Mucosa of descending colon (tissue), 3 donors: Measurements from ENCODE around the gene SDK1. TPM values are rescaled to one million over a fixed set of nuclear protein-coding genes. Genes with fewer than 3 reads are reported as not detected.
A peak's percentile ranks its signal among the peaks of the same experiment; 100 is the strongest.

ENCODE experiments used
- ATAC-seq: fragments of 200-7000 bp; cut with Tn5 transposase; one replicate; pipeline ENCODE4 v1.9.1; 2020; ENCODE audit warnings: mild to moderate bottlenecking, moderate library complexity
- DNase-seq, 3 donors: peaks; one replicate each; pipeline ENCODE4 v3.0.0-alpha.2; 2020
- H3K36me3 ChIP-seq: fragments of 200-600 bp; one replicate; pipeline ENCODE4 v1.8.0; 2021; ENCODE audit warnings: low read depth, mild to moderate bottlenecking
- H3K4me1 ChIP-seq: fragments of 200-600 bp; one replicate; pipeline ENCODE4 v1.8.0; 2021; ENCODE audit warnings: low read depth, mild to moderate bottlenecking
- H3K4me3 ChIP-seq: fragments of 200-600 bp; one replicate; pipeline ENCODE4 v1.8.0; 2021; ENCODE audit warnings: mild to moderate bottlenecking
- H3K9me3 ChIP-seq: fragments of 200-600 bp; one replicate; pipeline ENCODE4 v1.8.0; 2021; ENCODE audit warnings: mild to moderate bottlenecking
- intact Hi-C, 2 donors: fragments of 100-400 bp; cut with DNase I in 1 of 2; cut with micrococcal nuclease in 1 of 2; formaldehyde crosslinking; loops; one replicate each; pipeline versions ENCODE4 v1.11.0 to v1.11.1; 2022; cut with DNase I, micrococcal nuclease
- total RNA-seq, 3 donors: library from RNA; stranded (reverse); fragmentation: NEBNext Ultra II Directional in 2 of 3; extraction: Animal tissue kit (Norgen Biotek cat#: 25700) in 2 of 3; gene quantifications; one replicate each; pipeline versions ENCODE4 v1.2.1 to v1.2.4, GENCODE V29; 2021 to 2023
- TF ChIP-seq, protein P1 (sequence below): fragments of 200-600 bp; IDR thresholded peaks from one replicate; pipeline ENCODE4 v1.8.0; 2022; ENCODE audit warnings: antibody characterized with exemption, mild to moderate bottlenecking
- donor health status: DM: no; HTN: no; CAD: no; lungs with moderate emphysema.
- donor health status: DM: no; HTN: no; CAD: no.
- donor health status: DM: no; HTN: yes; CAD: no.

The SDK1 gene
- total RNA-seq, 3 donors from 2014 or later = 2.7 to 20.2 (median 4.2) TPM

DNA sequence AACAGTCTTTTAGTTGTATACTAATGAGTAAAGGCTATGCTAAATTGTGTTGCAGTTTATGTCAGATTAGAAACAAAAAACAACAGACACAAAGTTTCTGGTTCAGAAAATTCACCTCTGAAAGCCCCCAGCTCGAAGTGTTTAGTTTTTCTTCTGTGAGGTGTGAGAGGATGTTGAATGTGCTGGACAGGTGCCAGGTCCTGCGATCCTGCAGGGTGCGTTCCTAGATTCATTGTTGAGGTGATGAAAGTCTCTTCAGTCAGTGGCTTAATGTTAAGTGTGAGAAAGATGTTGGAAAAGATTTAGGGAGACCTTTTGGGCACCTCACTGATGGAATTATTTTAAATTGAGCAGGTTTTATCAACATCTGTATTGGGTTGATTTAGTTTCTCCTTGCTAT lies 287.3 kb downstream of the SDK1 start:
- no peak for DNase-seq
- Histone ChIP-seq H3K4me1 (no peaks in the 10 kb centered on the region), H3K4me3 (no peak overlapping the region), H3K36me3 (no peaks in the 10 kb centered on the region), H3K9me3 (no peaks in the 10 kb centered on the region)
- intact Hi-C loops = no loop called here
- no peak for ATAC-seq
- TF ChIP-seq, protein P1, sequence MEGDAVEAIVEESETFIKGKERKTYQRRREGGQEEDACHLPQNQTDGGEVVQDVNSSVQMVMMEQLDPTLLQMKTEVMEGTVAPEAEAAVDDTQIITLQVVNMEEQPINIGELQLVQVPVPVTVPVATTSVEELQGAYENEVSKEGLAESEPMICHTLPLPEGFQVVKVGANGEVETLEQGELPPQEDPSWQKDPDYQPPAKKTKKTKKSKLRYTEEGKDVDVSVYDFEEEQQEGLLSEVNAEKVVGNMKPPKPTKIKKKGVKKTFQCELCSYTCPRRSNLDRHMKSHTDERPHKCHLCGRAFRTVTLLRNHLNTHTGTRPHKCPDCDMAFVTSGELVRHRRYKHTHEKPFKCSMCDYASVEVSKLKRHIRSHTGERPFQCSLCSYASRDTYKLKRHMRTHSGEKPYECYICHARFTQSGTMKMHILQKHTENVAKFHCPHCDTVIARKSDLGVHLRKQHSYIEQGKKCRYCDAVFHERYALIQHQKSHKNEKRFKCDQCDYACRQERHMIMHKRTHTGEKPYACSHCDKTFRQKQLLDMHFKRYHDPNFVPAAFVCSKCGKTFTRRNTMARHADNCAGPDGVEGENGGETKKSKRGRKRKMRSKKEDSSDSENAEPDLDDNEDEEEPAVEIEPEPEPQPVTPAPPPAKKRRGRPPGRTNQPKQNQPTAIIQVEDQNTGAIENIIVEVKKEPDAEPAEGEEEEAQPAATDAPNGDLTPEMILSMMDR = no peak

DNA sequence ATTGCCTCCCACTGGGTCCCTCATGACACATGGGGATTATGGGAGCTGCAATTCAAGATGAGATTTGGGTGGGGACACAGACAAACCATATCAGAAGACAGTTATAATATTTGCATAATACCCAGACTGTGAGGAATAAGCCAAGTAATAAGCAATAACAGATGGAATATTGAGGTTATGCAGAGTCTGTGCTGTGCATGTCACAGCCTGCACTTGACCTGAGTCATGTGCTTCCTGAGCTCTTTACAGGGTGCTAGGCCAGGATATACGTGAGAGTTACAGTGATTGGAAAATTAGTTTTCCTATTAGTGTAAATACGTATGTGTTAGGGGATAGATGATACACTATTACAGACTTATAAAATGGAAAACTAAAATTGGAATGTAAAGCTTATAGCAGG lies 288.7 kb downstream of the SDK1 start:
- DNase-seq (no peak), ATAC-seq (no peak)
- no peaks in the 10 kb centered on the region for H3K9me3 ChIP-seq
- no peak overlapping the region for H3K4me3 ChIP-seq
- intact Hi-C loops = no loop called here
- TF ChIP-seq, protein P1 = no peak
- no peaks in the 10 kb centered on the region for H3K36me3 ChIP-seq
- no peaks in the 10 kb centered on the region for H3K4me1 ChIP-seq

DNA sequence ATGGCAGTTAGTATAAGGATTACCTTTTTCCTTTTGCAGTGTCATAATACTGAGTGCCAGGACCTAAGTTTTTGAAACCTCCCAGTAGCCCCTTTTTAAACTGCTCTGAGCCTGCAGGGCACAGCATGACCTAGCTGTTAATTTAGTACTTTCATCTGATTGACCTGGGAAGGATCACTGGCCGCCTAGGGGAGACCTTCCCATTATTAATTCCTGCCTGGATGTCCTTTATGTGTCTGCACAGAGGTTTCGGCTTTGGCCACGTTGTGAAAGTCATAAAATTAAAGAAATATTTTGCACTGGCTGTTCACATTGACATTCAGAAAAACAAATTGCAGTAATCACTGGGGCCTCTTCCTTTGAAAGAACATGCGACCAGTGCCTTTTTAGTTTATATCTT lies 290.2 kb downstream of the SDK1 start:
- no peak for ATAC-seq
- no peak for DNase-seq
- Histone ChIP-seq H3K9me3 (no peaks in the 10 kb centered on the region), H3K36me3 (no peaks in the 10 kb centered on the region), H3K4me1 (no peaks in the 10 kb centered on the region), H3K4me3 (no peak overlapping the region)
- intact Hi-C loops = no loop called here
- TF ChIP-seq, protein P1 = no peak

DNA sequence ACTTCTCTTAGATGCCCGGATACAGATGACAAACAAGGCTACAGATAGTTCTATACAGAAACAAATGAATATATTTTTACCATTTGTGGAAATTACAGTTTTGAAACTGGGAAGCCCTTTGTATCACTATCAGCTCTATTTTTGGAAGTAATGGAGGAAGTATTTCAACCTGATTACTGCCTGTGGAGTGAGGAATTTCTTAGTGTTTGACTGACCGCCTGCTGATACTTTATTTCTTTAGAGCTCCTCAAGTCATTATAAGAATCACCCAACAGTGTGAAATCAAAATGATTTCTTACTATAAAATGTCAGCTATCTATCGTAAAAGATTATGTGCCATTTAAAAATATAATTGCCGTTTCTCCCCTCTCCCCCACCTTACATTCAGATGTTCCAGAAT lies 290.9 kb downstream of the SDK1 start:
- DNase-seq = no peak
- TF ChIP-seq, protein P1 = no peak
- H3K36me3 ChIP-seq = no peaks in the 10 kb centered on the region
- H3K9me3 ChIP-seq = no peaks in the 10 kb centered on the region
- H3K4me1 ChIP-seq = no peaks in the 10 kb centered on the region
- no peak overlapping the region for H3K4me3 ChIP-seq
- no peak for ATAC-seq
- intact Hi-C loops = no loop called here

DNA sequence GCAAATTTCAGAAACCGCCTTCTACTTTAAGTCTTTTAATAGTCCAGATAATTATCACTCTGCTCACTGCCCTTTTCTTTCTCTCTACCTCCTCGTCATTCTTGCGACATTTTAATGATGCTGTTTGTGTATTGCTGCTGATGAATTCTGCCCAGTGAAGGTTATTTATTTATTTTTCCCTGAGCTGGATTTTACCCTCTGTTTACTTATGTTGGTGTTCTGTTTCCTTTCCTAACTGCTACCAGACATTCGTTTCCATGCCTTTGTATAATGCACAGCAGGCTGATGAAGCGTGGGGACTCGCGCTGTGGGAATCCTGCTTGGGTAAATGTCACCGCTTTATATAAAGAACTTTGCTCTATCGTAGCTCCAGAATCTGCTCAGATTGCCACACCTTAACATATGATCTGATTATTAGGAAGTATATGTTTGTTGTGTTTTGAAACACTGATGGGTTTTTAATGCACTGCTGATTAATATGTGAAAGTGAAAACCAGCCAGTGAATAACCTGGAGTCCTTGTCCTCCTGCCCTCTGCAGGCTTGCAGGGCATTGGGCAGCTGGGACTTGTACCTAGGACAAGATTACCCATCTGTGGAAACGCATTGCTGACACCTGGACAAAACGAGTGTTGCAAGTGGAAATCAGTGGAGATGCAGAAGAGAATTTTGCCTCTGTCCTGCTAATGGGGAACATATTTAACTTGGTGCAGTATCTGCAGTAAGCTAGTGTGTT lies 291.5 kb downstream of the SDK1 start:
- Histone ChIP-seq H3K4me1 (no peaks in the 10 kb centered on the region), H3K9me3 (no peaks in the 10 kb centered on the region), H3K4me3 (no peak overlapping the region), H3K36me3 (no peaks in the 10 kb centered on the region)
- DNase-seq (peak in 1 of 3 donors; percentile 10), ATAC-seq (peak; percentile 61)
- TF ChIP-seq, protein P1 = no peak
- intact Hi-C loops = no loop called here

DNA sequence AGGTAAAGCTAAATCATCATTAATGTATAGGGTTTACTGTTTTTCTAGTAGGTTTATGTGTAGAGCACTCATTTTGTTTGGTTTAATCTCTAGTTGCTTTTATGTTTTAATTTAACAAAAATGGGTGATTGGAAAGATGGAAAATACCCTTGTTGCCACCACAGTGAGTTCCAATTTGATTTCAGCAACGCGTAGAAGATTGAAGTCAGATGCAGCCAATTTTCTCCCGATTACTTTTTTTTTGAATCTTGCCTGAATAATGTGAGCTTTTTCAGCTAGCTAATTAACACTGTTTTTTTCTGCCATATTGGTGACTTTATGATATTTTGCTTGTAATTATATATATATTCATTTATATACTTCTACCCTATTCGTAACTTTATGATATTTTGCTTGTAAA lies 293.8 kb downstream of the SDK1 start:
- no peaks in the 10 kb centered on the region for H3K9me3 ChIP-seq
- H3K4me3 ChIP-seq = no peak overlapping the region
- ATAC-seq (no peak), DNase-seq (no peak)
- TF ChIP-seq, protein P1 = no peak
- intact Hi-C loops = no loop called here
- H3K4me1 ChIP-seq = no peaks in the 10 kb centered on the region
- no peaks in the 10 kb centered on the region for H3K36me3 ChIP-seq
